GF-D8 (cell line): ENCODE measurements around the gene AFF3.

ENCODE experiments used
- DNase-seq: peaks from one replicate; lab custom pipeline; 2025; lab: John Stamatoyannopoulos, UW

The AFF3 gene

GRCh38 chr2:99883358-99883757 lies 259.0 kb downstream of the AFF3 start:
- no peak for DNase-seq

GRCh38 chr2:99881901-99882591 lies 260.3 kb downstream of the AFF3 start:
- no peak for DNase-seq

GRCh38 chr2:99880964-99881294 lies 261.5 kb downstream of the AFF3 start:
- DNase-seq, result no peak

GRCh38 chr2:99880148-99880963 lies 262.0 kb downstream of the AFF3 start:
- no peak for DNase-seq

- no peak for DNase-seq
Measured at GRCh38 chr2:99879481-99879880, 262.9 kb downstream of the AFF3 start.

GRCh38 chr2:99878581-99879350 lies 263.6 kb downstream of the AFF3 start:
- DNase-seq, result no peak

GRCh38 chr2:99877963-99878362 lies 264.4 kb downstream of the AFF3 start:
- no peak for DNase-seq

GRCh38 chr2:99876956-99877355 lies 265.4 kb downstream of the AFF3 start:
- DNase-seq, result no peak

GRCh38 chr2:99875627-99876201 lies 266.7 kb downstream of the AFF3 start:
- DNase-seq, result no peak

- no peak for DNase-seq
Measured at GRCh38 chr2:99868260-99868659, 274.1 kb downstream of the AFF3 start.

- DNase-seq, result no peak
Measured at GRCh38 chr2:99867770-99868169, 274.6 kb downstream of the AFF3 start.

GRCh38 chr2:99865818-99866676 lies 276.3 kb downstream of the AFF3 start:
- no peak for DNase-seq

GRCh38 chr2:99864561-99865553 lies 277.5 kb downstream of the AFF3 start:
- no peak for DNase-seq

GRCh38 chr2:99863903-99864270 lies 278.5 kb downstream of the AFF3 start:
- DNase-seq, result no peak

GRCh38 chr2:99863236-99863902 lies 279.0 kb downstream of the AFF3 start:
- DNase-seq, result no peak

GRCh38 chr2:99862566-99862965 lies 279.8 kb downstream of the AFF3 start:
- DNase-seq, result no peak

GRCh38 chr2:99861376-99861760 lies 281.0 kb downstream of the AFF3 start:
- DNase-seq, result peak; percentile 5

- no peak for DNase-seq
Measured at GRCh38 chr2:99860720-99861375, 281.5 kb downstream of the AFF3 start.

GRCh38 chr2:99858951-99859596 lies 283.3 kb downstream of the AFF3 start:
- no peak for DNase-seq
